PC-3 (cell line): ENCODE measurements around the gene ADAT1.

ENCODE experiments used
- CTCF ChIP-seq: fragments of 300-600 bp; sonication (generic); conservative IDR thresholded peaks from 2 replicates; pipeline ENCODE4 v1.5.1; 2017; ENCODE audit warnings: antibody characterized with exemption, low read depth, mild to moderate bottlenecking, low read length
- EZH2 ChIP-seq: fragments of 300-600 bp; sonication (generic); IDR thresholded peaks from one replicate; pipeline ENCODE4 v1.6.1; 2017; ENCODE audit warnings: antibody characterized with exemption, mild to moderate bottlenecking, low read length; ENCODE audit not compliant: unreplicated experiment
- EZH2phosphoT487 ChIP-seq: fragments of 300-600 bp; sonication (generic); IDR thresholded peaks from 2 replicates; pipeline ENCODE4 v1.6.1; 2018; ENCODE audit warnings: mild to moderate bottlenecking, antibody characterized with exemption, low read length, borderline replicate concordance

- TF ChIP-seq CTCF: no peak
- no peak for TF ChIP-seq EZH2
- TF ChIP-seq EZH2phosphoT487: no peak
These were observed 55.2 kb downstream of the ADAT1 start for GRCh38 chr16:75567911-75568310.
